HAP-1 (cell line): ENCODE measurements around the gene ENO4.
A peak's percentile ranks its signal among the peaks of the same experiment; 100 is the strongest.

Experiments used
- DNase-seq, 2 experiments: peaks; one replicate each; pipeline ENCODE4 v3.0.0-alpha.2; 2016 to 2020; ENCODE audit warnings: low spot score in 2 of 2
- H3K27me3 ChIP-seq: fragments of 250-450 bp; sonication (Bioruptor Pico); 2 replicates; pipeline ENCODE4 v1.5.1; 2020; ENCODE audit warnings: low read depth, mild to moderate bottlenecking, moderate library complexity
- H3K36me3 ChIP-seq: fragments of 250-450 bp; sonication (Bioruptor Pico); replicated peaks from 2 replicates; pipeline ENCODE4 v1.5.1; 2020; ENCODE audit warnings: mild to moderate bottlenecking
- H3K4me1 ChIP-seq: fragments of 250-450 bp; sonication (Bioruptor Pico); 2 replicates; pipeline ENCODE4 v1.5.1; 2020; ENCODE audit warnings: mild to moderate bottlenecking
- H3K4me3 ChIP-seq: fragments of 250-450 bp; sonication (Bioruptor Pico); 2 replicates; pipeline ENCODE4 v1.5.1; 2020; ENCODE audit warnings: mild to moderate bottlenecking, moderate library complexity
- H3K9me3 ChIP-seq: fragments of 250-450 bp; sonication (Bioruptor Pico); 2 replicates; pipeline ENCODE4 v1.5.1; 2020; ENCODE audit warnings: mild to moderate bottlenecking, moderate library complexity
- in situ Hi-C: fragments of 300-500 bp; cut with MboI; formaldehyde crosslinking; loops from 3 replicates; pipeline ENCODE4 v1.14.3; 2020; ENCODE audit warnings: low sequenced_read_pairs, inconsistent platforms, mixed read lengths

Gene ENO4

DNA sequence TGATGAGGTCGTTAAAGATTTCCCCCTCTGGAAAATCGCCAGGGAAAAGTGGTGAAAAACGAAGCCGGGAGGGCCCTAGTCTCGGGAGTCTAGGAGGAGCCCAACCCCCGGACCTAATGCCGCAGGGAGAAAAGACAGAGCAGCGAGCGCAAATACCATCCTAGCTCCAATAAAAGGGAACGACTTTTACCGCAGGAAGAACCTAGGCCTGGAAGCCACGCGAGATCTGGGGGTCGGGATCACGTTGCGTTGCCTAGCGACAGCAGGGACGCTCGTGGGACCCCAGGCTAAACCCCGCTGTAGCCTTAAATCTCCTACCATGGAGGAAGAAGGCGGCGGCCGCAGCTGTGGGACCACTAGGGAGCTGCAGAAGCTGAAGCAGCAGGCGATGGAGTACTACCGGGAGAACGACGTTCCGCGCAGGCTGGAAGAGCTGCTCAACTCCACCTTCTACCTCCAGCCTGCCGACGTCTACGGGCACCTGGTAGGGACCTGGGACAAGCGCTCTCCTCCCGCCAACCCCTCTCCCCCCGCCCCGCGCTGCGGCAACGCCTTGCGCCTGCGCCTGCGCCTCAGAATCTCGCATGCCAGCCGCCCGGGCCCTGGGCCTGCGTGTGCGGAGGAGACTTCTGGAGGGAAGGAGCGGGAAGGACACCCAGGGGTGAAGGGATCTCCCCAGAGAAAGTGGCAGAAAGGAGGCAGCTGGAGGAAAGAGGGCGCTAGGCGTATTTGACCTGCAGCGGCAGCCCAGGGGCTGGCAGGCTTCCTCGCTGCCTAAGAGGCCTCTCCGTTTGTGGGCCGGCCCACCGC lies at the start of gene ENO4:
TSS of gene ENO4 (plus strand) at position 252 of the 810 bp plus-strand sequence. CDS start at position 320, 68 bp downstream.
- in situ Hi-C loops = no loop called here
- Histone ChIP-seq H3K9me3 (peaks cover 4% of the 10 kb centered on the region; the same call in 1 of the 2 replicates), H3K4me3 (no peak within 1 kb of the TSS), H3K4me1 (no peaks in the 10 kb centered on the region), H3K36me3 (no peaks in the 10 kb centered on the region), H3K27me3 (no peaks in the 10 kb centered on the region)
- DNase-seq = peak in 1 of 2 experiments; percentile 11

DNA sequence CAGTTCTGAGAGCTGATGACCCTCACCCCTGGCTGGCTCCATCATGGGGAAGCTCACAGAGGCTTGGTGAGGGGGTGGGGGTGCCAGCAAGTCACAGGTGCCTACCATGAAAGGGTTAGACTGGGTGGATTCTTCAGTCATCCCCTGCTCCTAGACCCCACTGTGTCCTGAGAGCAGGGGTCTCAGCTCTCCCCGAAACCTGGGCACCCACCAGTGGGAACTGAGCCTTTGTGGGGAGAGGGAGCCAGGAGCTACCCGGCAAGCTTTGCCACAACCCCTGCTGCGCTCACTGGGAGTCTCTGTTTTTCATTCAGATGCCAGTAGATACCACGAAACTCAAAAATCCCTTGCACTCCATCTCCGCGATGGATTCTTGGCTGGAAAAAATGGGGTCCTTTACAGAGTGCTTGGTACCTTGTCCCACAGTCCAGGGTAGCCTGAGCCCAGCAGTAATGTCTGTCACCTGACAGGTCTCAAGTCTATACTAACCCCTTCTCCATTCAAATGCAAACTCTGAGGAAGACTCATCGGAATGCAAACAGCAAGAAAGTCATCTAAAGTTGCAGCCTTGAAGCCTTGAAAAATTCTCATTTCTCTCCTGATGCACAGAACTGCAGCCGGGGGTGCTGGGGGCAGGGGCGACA lies 48.9 kb upstream of the ENO4 start:
- in situ Hi-C loops = no loop called here
- Histone ChIP-seq H3K4me1 (no peaks in the 10 kb centered on the region), H3K36me3 (no peaks in the 10 kb centered on the region), H3K9me3 (no peaks in the 10 kb centered on the region), H3K27me3 (no peaks in the 10 kb centered on the region), H3K4me3 (no peak overlapping the region)
- DNase-seq = no peak

- Histone ChIP-seq H3K36me3 (no peaks in the 10 kb centered on the region), H3K4me3 (no peak overlapping the region), H3K9me3 (no peaks in the 10 kb centered on the region), H3K4me1 (no peaks in the 10 kb centered on the region), H3K27me3 (no peaks in the 10 kb centered on the region)
- in situ Hi-C loops = no loop called here
- no peak for DNase-seq
These were observed 47.6 kb upstream of the ENO4 start for GRCh38 chr10:116801658-116802057.

DNA sequence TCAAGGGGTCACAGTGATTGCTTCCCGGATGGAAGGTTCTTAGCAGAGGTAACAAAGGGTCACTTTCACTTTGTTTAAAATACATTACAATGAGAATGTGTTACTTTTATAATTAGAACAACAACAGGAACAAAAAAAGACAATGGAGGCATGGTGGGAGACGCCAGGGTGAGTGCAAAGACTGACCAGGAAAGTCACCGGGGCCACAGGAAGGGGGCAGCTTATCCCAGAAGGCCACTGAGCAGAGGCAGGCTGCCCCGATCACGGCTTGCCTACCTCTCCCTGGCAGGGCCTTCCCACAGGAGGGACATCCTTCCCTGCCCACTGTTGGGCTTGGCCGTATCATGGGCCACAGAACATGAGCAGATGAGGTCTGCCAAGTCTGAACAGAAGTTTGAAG lies 46.8 kb upstream of the ENO4 start:
- Histone ChIP-seq H3K9me3 (no peaks in the 10 kb centered on the region), H3K36me3 (no peaks in the 10 kb centered on the region), H3K4me3 (no peak overlapping the region), H3K27me3 (no peaks in the 10 kb centered on the region), H3K4me1 (no peaks in the 10 kb centered on the region)
- no peak for DNase-seq
- in situ Hi-C loops = no loop called here

DNA sequence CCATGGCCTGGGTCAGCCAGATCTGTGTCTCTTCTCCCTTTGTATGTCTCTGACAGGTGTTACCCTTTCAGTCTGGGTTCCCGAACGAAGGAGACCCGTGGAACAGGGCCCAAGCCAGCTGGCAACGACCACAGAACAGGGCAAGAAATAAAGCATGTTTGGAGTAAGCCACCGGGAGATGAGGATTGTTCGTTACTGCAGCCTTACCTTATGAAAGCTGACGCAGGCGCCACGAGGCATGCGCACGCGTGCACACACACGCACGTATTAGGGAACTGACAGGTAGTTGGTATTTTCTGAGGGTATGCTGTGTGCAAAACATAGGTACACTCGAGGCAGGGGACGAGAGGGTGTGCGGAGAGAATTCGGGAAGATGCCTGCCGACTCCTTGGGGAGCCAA lies 46.4 kb upstream of the ENO4 start:
- Histone ChIP-seq H3K9me3 (no peaks in the 10 kb centered on the region), H3K27me3 (no peaks in the 10 kb centered on the region), H3K4me3 (no peak overlapping the region), H3K36me3 (no peaks in the 10 kb centered on the region), H3K4me1 (no peaks in the 10 kb centered on the region)
- in situ Hi-C loops = no loop called here
- DNase-seq = no peak

GRCh38 chr10:116803451-116804249 lies 45.6 kb upstream of the ENO4 start:
- Histone ChIP-seq H3K36me3 (no peaks in the 10 kb centered on the region), H3K9me3 (no peaks in the 10 kb centered on the region), H3K4me3 (no peak overlapping the region), H3K4me1 (no peaks in the 10 kb centered on the region), H3K27me3 (no peaks in the 10 kb centered on the region)
- no peak for DNase-seq
- in situ Hi-C loops = no loop called here

GRCh38 chr10:116808706-116809105 lies 40.6 kb upstream of the ENO4 start:
- no peaks in the 10 kb centered on the region for H3K9me3 ChIP-seq
- no peaks in the 10 kb centered on the region for H3K27me3 ChIP-seq
- no peak for DNase-seq
- H3K4me1 ChIP-seq = no peaks in the 10 kb centered on the region
- H3K4me3 ChIP-seq = no peak overlapping the region
- in situ Hi-C loops = loop anchor here (5.0 kb wide), 1 partner anchor 369 kb away; no protein-coding TSS in a partner anchor
- no peaks in the 10 kb centered on the region for H3K36me3 ChIP-seq

DNA sequence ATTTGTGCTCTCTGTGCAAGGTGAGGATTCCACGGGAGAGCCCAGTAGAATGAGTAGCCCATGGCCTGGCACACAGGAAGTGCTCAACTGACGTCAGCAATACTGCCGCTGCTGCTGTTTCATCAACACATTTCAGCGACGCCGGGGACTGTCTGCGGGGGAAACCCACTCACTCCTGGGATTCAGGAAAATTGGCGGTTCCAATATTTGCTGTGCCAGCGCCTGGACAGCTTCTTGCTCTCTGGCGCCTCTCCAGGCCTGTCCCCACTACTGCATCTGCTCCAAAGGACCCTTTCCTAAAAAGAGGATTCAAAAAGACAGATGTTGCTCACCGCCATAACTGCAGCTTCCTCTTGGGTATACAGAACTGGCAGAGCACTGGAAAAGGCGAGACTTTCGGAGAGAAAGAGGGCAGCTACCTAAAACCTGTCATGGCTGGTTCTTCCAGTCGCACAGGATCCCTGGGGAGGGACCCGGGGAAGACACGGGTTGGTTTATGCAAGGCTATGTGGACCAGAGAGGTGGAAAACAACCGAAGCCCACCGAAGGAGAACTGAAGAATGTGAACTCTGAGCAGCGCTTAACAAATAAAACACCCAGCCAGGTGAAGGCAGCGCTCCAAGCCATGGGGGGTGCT lies 39.7 kb upstream of the ENO4 start:
- Histone ChIP-seq H3K9me3 (no peaks in the 10 kb centered on the region), H3K27me3 (no peaks in the 10 kb centered on the region), H3K4me1 (no peaks in the 10 kb centered on the region), H3K36me3 (no peaks in the 10 kb centered on the region), H3K4me3 (no peak overlapping the region)
- in situ Hi-C loops = loop anchor here (5.0 kb wide), 1 partner anchor 368 kb away; no protein-coding TSS in a partner anchor
- peak; percentile 40 to 68 for DNase-seq

DNA sequence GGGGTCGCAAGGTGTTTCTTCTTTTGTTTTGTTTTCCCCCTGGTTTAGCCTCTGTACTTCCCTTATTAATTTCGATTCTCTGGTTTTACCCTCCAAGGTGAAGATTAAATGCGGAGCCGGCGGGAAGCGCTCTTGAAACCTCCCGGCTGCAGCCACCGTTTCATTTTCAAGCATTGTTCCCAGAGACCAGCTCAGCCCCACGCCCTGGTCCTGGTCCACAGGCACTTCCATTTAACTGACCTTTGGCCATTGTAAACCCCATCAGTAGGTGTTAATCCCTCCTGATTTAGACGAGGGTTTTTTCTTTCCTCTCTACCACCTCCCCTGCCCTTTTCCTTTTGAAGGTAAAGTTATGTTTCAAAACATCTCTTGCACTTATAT lies 39.2 kb upstream of the ENO4 start:
- no peaks in the 10 kb centered on the region for H3K4me1 ChIP-seq
- no peaks in the 10 kb centered on the region for H3K36me3 ChIP-seq
- no peak for DNase-seq
- no peak overlapping the region for H3K4me3 ChIP-seq
- H3K9me3 ChIP-seq = no peaks in the 10 kb centered on the region
- in situ Hi-C loops = no loop called here
- H3K27me3 ChIP-seq = no peaks in the 10 kb centered on the region

DNA sequence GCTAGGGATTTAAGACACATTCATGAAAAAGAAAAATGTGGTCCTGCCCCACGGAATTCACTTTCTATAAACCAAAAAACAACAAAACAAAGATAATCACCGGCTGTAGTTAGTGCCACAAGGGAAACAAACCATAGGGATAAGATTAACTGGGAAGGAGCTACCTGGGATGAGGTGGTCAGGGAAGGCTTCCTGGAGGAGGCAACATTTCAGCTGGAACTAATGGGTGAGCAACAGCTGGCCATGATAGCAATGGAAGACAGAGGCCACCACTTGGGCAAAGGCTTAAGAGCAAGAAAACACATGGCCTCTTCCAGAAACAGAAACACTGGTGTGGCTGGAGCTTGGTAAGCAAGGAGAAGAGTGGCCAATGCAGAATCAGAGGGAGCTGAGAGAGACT lies 38.4 kb upstream of the ENO4 start:
- in situ Hi-C loops = no loop called here
- no peaks in the 10 kb centered on the region for H3K27me3 ChIP-seq
- no peaks in the 10 kb centered on the region for H3K4me1 ChIP-seq
- no peak for DNase-seq
- H3K4me3 ChIP-seq = no peak overlapping the region
- H3K36me3 ChIP-seq = no peaks in the 10 kb centered on the region
- no peaks in the 10 kb centered on the region for H3K9me3 ChIP-seq

DNA sequence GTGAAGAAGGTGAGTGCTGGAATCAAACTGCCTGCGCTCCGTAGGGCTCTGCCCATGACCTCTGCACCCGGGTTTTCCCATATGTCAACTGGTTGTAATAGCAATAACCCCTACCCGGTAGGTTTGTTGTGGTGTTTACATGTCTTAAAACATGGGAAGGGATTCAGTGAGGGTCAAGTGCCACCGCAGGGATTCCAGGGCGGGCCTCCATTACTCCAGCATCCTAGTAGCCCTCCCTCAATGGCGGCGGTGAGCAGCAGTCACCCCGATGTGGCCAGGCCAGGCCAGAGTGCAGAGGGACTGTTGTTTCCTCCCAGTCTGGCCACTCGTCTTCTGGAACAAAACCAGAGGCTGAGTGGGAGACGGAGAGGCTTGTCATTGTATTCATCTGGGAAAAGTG lies 37.6 kb upstream of the ENO4 start:
- H3K9me3 ChIP-seq = no peaks in the 10 kb centered on the region
- in situ Hi-C loops = no loop called here
- no peaks in the 10 kb centered on the region for H3K4me1 ChIP-seq
- no peaks in the 10 kb centered on the region for H3K27me3 ChIP-seq
- no peaks in the 10 kb centered on the region for H3K36me3 ChIP-seq
- H3K4me3 ChIP-seq = no peak overlapping the region
- no peak for DNase-seq

GRCh38 chr10:116815641-116816415 lies 33.5 kb upstream of the ENO4 start:
- in situ Hi-C loops = no loop called here
- no peaks in the 10 kb centered on the region for H3K36me3 ChIP-seq
- no peaks in the 10 kb centered on the region for H3K4me1 ChIP-seq
- H3K9me3 ChIP-seq = no peaks in the 10 kb centered on the region
- H3K27me3 ChIP-seq = no peaks in the 10 kb centered on the region
- no peak overlapping the region for H3K4me3 ChIP-seq
- DNase-seq = no peak

DNA sequence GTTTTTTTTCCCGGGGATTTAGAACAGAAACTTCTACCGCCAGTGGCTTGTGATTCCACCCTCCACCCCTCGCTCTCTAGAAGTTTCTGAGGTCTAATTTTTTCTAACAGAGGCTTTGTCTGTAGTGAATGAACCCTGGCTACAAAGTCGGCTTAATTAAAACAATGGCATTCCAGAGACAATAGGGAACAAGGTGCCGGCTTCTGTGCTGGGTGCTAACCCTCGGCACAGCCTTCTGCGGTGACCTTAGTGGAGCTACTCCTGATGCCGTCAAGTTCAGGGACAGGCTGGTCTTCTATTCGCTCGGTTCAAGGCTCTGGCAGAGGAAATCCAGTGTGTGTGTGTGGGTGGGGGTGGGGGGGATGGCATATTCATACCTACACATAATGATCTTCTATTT lies 32.1 kb upstream of the ENO4 start:
- in situ Hi-C loops = no loop called here
- no peaks in the 10 kb centered on the region for H3K4me1 ChIP-seq
- no peak for DNase-seq

More for the DNA sequence above, 32.1 kb upstream of the ENO4 start:
- Histone ChIP-seq H3K36me3 (no peaks in the 10 kb centered on the region), H3K27me3 (no peaks in the 10 kb centered on the region), H3K4me3 (no peak overlapping the region), H3K9me3 (no peaks in the 10 kb centered on the region)
